Neutrophil (primary cell): ENCODE measurements around the gene CCNT2.
A peak's percentile ranks its signal among the peaks of the same experiment; 100 is the strongest.

Source experiments
- H3K27ac ChIP-seq: fragments of 200-600 bp; sonication (generic); 2 replicates; pipeline ENCODE4 v1.5.1; 2016; ENCODE audit warnings: mild to moderate bottlenecking, moderate library complexity
- H3K27me3 ChIP-seq: fragments of 200-600 bp; sonication (generic); 2 replicates; pipeline ENCODE4 v1.6.0; 2016; ENCODE audit warnings: mild to moderate bottlenecking
- H3K36me3 ChIP-seq: fragments of 200-600 bp; sonication (generic); 2 replicates; pipeline ENCODE4 v1.5.1; 2017
- H3K4me1 ChIP-seq, 2 experiments: fragments of 200-600 bp in 1 of 2; sonication (generic) in 1 of 2; 1 replicate in 1 of 2; 2 replicates in 1 of 2; pipeline versions ENCODE4 v1.5.1 to v1.6.1; 2013 to 2016; ENCODE audit warnings: low read depth in 1 of 2, low read length in 1 of 2, mild to moderate bottlenecking in 1 of 2, moderate library complexity in 1 of 2; ENCODE audit not compliant: control insufficient read depth in 1 of 2, insufficient read depth in 1 of 2
- H3K4me3 ChIP-seq, 2 experiments: fragments of 200-600 bp in 1 of 2; sonication (generic) in 1 of 2; 1 replicate in 1 of 2; 2 replicates in 1 of 2; pipeline ENCODE4 v1.5.1; 2013 to 2016; ENCODE audit warnings: low read depth in 1 of 2, low read length in 1 of 2, mild to moderate bottlenecking in 1 of 2, moderate library complexity in 1 of 2
- H3K9me3 ChIP-seq: fragments of 200-600 bp; sonication (generic); 2 replicates; pipeline ENCODE4 v1.5.1; 2016
- TF ChIP-seq, protein P1 (sequence below): fragments of 200-600 bp; sonication (generic); IDR thresholded peaks from 2 replicates; pipeline ENCODE4 v1.5.1; 2016; ENCODE audit warnings: antibody characterized with exemption

CCNT2 gene

DNA sequence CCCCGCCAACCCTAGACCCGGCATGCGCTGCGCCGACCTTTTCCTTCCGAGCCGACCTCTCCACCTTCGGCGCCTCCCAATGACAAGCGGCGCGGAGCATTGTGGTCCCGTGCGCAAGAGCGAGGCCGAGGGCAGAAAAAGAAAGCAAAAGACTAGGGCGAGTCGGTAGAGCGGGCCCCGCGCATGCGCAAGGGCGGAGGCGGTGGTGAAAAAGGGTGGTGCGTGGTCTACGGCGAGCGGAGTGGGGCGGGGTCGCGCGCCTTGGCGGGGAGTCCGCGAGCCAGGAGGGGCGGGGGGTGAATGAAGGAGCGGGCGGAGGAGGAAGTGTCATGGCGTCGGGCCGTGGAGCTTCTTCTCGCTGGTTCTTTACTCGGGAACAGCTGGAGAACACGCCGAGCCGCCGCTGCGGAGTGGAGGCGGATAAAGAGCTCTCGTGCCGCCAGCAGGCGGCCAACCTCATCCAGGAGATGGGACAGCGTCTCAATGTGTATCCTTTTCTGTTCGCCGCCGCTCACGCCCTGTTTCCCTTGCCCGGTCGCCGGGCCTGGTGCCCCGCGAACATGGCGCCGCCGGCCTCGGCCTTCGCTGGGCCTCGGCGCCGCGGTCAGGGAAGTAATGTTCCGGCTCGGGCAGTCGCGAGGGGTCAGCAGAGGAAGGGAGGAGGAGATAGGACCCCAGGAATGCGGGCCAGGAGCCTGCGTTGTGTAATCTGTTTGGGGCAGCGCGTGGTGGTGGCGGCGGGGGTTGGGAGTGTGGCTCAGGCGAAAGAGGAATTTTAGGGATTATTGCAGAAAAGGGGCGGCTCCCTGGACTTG is at the start of gene CCNT2:
Gene CCNT2 (plus strand): TSS at position 297 of the 815 bp plus-strand sequence. CDS start 33 bp downstream, at position 330.
- no peaks in the 10 kb centered on the region for H3K36me3 ChIP-seq
- H3K4me3 ChIP-seq, result peak within 1 kb of the TSS; percentile 84 to 92
- H3K4me1 ChIP-seq, result peaks cover 30 to 33% of the 10 kb centered on the region in 2 experiments
- no peaks in the 10 kb centered on the region for H3K27me3 ChIP-seq
- no peaks in the 10 kb centered on the region for H3K9me3 ChIP-seq
- H3K27ac ChIP-seq, result peak within 1 kb of the TSS; percentile 95
- TF ChIP-seq, protein P1, sequence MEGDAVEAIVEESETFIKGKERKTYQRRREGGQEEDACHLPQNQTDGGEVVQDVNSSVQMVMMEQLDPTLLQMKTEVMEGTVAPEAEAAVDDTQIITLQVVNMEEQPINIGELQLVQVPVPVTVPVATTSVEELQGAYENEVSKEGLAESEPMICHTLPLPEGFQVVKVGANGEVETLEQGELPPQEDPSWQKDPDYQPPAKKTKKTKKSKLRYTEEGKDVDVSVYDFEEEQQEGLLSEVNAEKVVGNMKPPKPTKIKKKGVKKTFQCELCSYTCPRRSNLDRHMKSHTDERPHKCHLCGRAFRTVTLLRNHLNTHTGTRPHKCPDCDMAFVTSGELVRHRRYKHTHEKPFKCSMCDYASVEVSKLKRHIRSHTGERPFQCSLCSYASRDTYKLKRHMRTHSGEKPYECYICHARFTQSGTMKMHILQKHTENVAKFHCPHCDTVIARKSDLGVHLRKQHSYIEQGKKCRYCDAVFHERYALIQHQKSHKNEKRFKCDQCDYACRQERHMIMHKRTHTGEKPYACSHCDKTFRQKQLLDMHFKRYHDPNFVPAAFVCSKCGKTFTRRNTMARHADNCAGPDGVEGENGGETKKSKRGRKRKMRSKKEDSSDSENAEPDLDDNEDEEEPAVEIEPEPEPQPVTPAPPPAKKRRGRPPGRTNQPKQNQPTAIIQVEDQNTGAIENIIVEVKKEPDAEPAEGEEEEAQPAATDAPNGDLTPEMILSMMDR, result peak; percentile 52

DNA sequence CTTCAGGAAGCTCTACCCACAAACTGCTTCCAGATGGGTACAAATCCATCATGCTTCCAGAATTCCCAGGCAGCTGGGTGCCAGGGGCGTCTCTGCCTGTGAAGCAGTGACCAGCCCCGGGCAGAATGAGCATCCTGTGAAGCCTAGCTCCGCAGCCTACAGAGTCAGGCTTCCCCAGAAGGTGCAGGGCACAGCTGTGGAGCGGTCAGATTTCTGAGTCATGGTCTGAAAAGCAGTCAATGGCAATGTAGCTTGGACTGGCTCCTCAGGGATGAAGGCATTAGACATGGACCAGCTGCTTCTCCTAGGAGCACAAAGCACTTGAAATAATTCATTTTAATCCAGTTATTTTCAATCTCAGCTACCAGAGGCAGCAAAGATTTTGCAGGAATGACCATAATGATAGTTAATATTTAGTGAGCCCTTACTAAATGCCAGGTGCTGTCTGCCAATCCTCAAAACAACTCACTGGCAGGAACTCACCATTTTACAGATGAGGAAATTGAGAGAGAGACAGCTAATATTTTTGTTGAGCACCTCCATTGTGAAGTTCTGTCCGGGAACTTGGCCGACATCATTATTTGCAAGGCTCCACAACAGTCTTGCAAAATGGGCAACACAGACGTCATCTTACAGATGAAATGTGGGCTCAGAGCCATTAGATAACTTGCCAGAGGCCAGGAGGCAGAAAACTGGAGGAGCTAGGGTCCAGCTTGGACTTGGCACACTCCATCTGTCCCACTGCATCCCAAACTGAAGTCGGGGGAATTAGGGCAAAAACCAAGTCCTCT is 48.5 kb upstream of the CCNT2 start:
- Histone ChIP-seq H3K4me3 (no peak overlapping the region), H3K9me3 (no peaks in the 10 kb centered on the region), H3K36me3 (no peaks in the 10 kb centered on the region), H3K27ac (no peak overlapping the region), H3K27me3 (no peaks in the 10 kb centered on the region), H3K4me1 (no peaks in the 10 kb centered on the region)
- TF ChIP-seq, protein P1, result no peak

DNA sequence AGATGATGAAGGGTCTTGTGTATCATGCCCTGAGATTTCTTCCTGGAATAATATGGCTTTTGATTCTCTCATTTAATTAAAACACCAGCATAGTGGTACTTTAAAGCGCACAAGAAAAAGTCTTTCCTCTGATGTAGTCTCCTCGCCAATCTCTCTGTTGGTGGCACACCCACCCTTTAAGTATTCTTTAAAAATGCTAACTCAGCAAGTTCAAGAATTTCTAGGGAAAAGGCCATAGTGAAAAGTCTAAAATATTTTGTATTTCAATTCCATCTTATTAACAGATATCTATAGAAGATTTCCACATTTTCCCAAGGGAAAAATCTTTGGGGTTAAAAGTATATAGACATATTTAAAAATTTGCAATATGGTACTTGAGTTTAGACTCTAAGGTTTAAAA is 45.5 kb upstream of the CCNT2 start:
- Histone ChIP-seq H3K27me3 (no peaks in the 10 kb centered on the region), H3K4me1 (no peaks in the 10 kb centered on the region), H3K4me3 (no peak overlapping the region), H3K27ac (no peak overlapping the region), H3K36me3 (no peaks in the 10 kb centered on the region), H3K9me3 (no peaks in the 10 kb centered on the region)
- TF ChIP-seq, protein P1, result no peak

DNA sequence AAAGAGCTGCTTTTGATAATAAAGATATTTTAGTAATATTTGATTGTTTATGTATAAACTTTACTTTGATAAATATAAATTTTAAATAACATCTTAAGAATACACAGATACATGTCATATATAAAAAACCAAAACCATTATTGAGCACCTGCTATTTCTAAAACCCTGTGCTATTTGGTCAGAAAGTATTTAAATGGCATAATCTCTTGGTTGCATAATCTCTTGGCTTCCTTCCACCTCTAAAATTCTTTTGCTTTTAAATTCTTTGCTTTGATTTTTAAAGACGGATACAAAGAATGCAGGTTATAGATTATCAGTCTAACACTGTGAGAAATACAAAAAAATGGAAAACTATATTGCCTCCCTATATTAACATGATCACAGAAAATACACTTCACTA is 43.3 kb upstream of the CCNT2 start:
- no peaks in the 10 kb centered on the region for H3K27me3 ChIP-seq
- H3K27ac ChIP-seq, result no peak overlapping the region
- no peak overlapping the region for H3K4me3 ChIP-seq
- H3K4me1 ChIP-seq, result no peaks in the 10 kb centered on the region
- no peaks in the 10 kb centered on the region for H3K36me3 ChIP-seq
- no peaks in the 10 kb centered on the region for H3K9me3 ChIP-seq
- TF ChIP-seq, protein P1, result no peak

DNA sequence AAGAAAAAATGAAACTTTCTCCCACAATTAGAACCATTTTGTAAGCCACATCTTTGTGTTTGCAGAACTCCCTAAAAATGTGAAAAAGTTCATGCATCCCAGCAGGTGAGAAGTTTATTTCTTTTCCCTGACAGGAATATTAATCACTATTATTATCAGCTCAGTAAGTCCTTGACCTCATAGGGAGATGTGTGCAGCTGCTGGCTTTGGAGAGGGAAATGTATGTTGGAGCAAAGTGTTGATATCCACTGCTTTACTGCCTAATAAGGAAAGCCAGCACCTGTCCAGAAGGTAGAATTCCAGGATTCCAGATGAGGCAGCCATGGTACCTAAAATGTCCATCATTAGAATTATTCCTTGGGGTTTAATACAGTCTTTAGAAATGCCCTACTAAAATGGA is 35.8 kb upstream of the CCNT2 start:
- TF ChIP-seq, protein P1, result no peak
- H3K27ac ChIP-seq, result no peak overlapping the region
- no peaks in the 10 kb centered on the region for H3K27me3 ChIP-seq
- H3K4me1 ChIP-seq, result peaks cover 0 to 8% of the 10 kb centered on the region in 2 experiments
- no peaks in the 10 kb centered on the region for H3K9me3 ChIP-seq
- H3K36me3 ChIP-seq, result no peaks in the 10 kb centered on the region
- H3K4me3 ChIP-seq, result no peak overlapping the region
